T-helper 9 cell (primary cell): ENCODE data around the gene HES4.
A peak's percentile ranks its signal among the peaks of the same experiment; 100 is the strongest.

Experiments
- DNase-seq: peaks from one replicate; pipeline ENCODE4 v3.0.0-alpha.2; 2020
- total RNA-seq, 2 donors: gene quantifications; one replicate each; lab custom pipeline; 2026; lab: John Stamatoyannopoulos, UW

The HES4 gene
- 0.56 to 11.1 reads per million in 2 donors for total RNA-seq

- DNase-seq: peak; percentile 48
Measured at GRCh38 chr1:999725-1000356, at the start of gene HES4. Gene HES4, minus strand, starts transcription at chr1:1000097. Its CDS starts 124 bp downstream, at chr1:999973.

- no peak for DNase-seq
Measured at GRCh38 chr1:1048765-1049164, 48.9 kb upstream of the HES4 start.

GRCh38 chr1:1047963-1048362 is 48.1 kb upstream of the HES4 start:
- DNase-seq: no peak

GRCh38 chr1:1047407-1047806 is 47.5 kb upstream of the HES4 start:
- no peak for DNase-seq

- no peak for DNase-seq
Measured at GRCh38 chr1:1046767-1047166, 46.9 kb upstream of the HES4 start.

GRCh38 chr1:1046243-1046642 is 46.3 kb upstream of the HES4 start:
- no peak for DNase-seq

GRCh38 chr1:1045129-1045528 is 45.2 kb upstream of the HES4 start:
- DNase-seq: no peak

GRCh38 chr1:1044455-1045078 is 44.7 kb upstream of the HES4 start:
- no peak for DNase-seq

- no peak for DNase-seq
Measured at GRCh38 chr1:1043921-1044320, 44.0 kb upstream of the HES4 start.

- no peak for DNase-seq
Measured at GRCh38 chr1:1043411-1043810, 43.5 kb upstream of the HES4 start.

GRCh38 chr1:1042835-1043234 is 42.9 kb upstream of the HES4 start:
- DNase-seq: no peak

- no peak for DNase-seq
Measured at GRCh38 chr1:1041873-1042272, 42.0 kb upstream of the HES4 start.

GRCh38 chr1:1041092-1041523 is 41.2 kb upstream of the HES4 start:
- no peak for DNase-seq

- peak; percentile 78 for DNase-seq
Measured at GRCh38 chr1:1040004-1040991, 40.4 kb upstream of the HES4 start.

GRCh38 chr1:1039145-1039910 is 39.4 kb upstream of the HES4 start:
- no peak for DNase-seq

GRCh38 chr1:1038694-1039093 is 38.8 kb upstream of the HES4 start:
- DNase-seq: no peak

GRCh38 chr1:1037366-1038327 is 37.8 kb upstream of the HES4 start:
- no peak for DNase-seq

- DNase-seq: no peak
Measured at GRCh38 chr1:1035291-1035943, 35.5 kb upstream of the HES4 start.

- DNase-seq: no peak
Measured at GRCh38 chr1:1034439-1034781, 34.5 kb upstream of the HES4 start.

- no peak for DNase-seq
Measured at GRCh38 chr1:1033731-1034438, 34.0 kb upstream of the HES4 start.
